Brain microvascular endothelial cell (primary cell): ENCODE results near the gene IL23A.

ENCODE experiments used
- DNase-seq: peaks from one replicate; pipeline ENCODE4 v3.0.0-alpha.2; 2020
- H3K27ac ChIP-seq: fragments of 250-450 bp; sonication (Bioruptor Pico); 2 replicates; pipeline ENCODE4 v1.5.1; 2020; ENCODE audit warnings: mild to moderate bottlenecking, moderate library complexity
- H3K27me3 ChIP-seq: fragments of 250-450 bp; sonication (Bioruptor Pico); replicated peaks from 2 replicates; pipeline ENCODE4 v1.5.1; 2020; ENCODE audit warnings: mild to moderate bottlenecking
- H3K36me3 ChIP-seq: fragments of 250-450 bp; sonication (Bioruptor Pico); replicated peaks from 2 replicates; pipeline ENCODE4 v1.5.1; 2020; ENCODE audit warnings: mild to moderate bottlenecking
- H3K4me3 ChIP-seq: 2 replicates; pipeline ENCODE4 v1.5.1; 2011; ENCODE audit warnings: low read depth, mild to moderate bottlenecking, control low read depth, low read length, moderate library complexity
- in situ Hi-C: cut with HindIII; loops from 2 replicates; pipeline ENCODE4 v1.10.0; 2017; ENCODE audit warnings: low sequenced_read_pairs, low pct_ligation_motif_present
- TF ChIP-seq, protein P1 (sequence below): IDR thresholded peaks from 2 replicates; pipeline ENCODE4 v1.5.1; 2011; ENCODE audit warnings: low read depth, mild to moderate bottlenecking, moderate library complexity, low read length, control low read depth, inconsistent platforms; ENCODE audit errors: missing control alignments

Gene IL23A

GRCh38 chr12:56387152-56387736 lies 48.6 kb downstream of the IL23A start:
- DNase-seq: peak; percentile 14
- no peaks in the 10 kb centered on the region for H3K27me3 ChIP-seq
- H3K36me3 ChIP-seq: no peaks in the 10 kb centered on the region
- H3K27ac ChIP-seq: no peak overlapping the region
- TF ChIP-seq, protein P1, sequence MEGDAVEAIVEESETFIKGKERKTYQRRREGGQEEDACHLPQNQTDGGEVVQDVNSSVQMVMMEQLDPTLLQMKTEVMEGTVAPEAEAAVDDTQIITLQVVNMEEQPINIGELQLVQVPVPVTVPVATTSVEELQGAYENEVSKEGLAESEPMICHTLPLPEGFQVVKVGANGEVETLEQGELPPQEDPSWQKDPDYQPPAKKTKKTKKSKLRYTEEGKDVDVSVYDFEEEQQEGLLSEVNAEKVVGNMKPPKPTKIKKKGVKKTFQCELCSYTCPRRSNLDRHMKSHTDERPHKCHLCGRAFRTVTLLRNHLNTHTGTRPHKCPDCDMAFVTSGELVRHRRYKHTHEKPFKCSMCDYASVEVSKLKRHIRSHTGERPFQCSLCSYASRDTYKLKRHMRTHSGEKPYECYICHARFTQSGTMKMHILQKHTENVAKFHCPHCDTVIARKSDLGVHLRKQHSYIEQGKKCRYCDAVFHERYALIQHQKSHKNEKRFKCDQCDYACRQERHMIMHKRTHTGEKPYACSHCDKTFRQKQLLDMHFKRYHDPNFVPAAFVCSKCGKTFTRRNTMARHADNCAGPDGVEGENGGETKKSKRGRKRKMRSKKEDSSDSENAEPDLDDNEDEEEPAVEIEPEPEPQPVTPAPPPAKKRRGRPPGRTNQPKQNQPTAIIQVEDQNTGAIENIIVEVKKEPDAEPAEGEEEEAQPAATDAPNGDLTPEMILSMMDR: no peak
- in situ Hi-C loops: no loop called here
- H3K4me3 ChIP-seq: no peak overlapping the region

DNA sequence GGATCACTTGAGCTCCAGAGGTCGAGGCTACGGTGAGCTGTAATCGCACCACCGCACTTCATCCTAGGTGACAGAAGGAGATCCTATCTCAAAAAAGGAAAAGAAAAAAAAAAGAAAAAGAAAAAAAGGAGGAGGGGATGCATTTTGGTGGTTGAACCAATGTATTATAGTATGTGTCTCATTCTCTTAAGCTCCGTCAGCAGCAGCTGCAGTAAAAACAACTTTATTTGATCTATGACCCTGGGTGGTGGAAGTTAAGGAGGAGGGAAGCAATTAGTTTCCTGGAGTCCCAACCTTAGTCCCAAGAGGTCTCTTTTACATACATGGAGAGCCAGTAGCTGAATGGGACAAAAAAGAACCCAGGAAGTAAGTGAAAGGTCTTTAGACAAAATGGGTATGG lies 50.7 kb downstream of the IL23A start:
- Histone ChIP-seq H3K4me3 (no peak overlapping the region), H3K27me3 (no peaks in the 10 kb centered on the region), H3K36me3 (no peaks in the 10 kb centered on the region), H3K27ac (no peak overlapping the region)
- no peak for DNase-seq
- in situ Hi-C loops: no loop called here
- TF ChIP-seq, protein P1: no peak
